Thoracic aorta (tissue), 2 donors: ENCODE results near the gene RSPH10B. TPM values are rescaled to one million over a fixed set of nuclear protein-coding genes. Genes with fewer than 3 reads are reported as not detected.
A peak's percentile ranks its signal among the peaks of the same experiment; 100 is the strongest.
"Not testable (repeated sequence)": the region's sequence is repeated elsewhere in the genome, so short reads cannot be mapped to it uniquely, and the experiment has no call there.

ENCODE experiments used
- ATAC-seq: fragments of 150-250 bp; one replicate; pipeline ENCODE4 v1.8.0; 2017; ENCODE audit warnings: low read depth; ENCODE audit not compliant: insufficient number of reproducible peaks, low FRiP score
- DNase-seq: peaks from one replicate; pipeline ENCODE4 v3.0.0-alpha.2; 2020; ENCODE audit warnings: low spot score
- H3K27ac ChIP-seq, 2 donors: fragments of 200-600 bp; sonication (generic); 1 replicate in 1 of 2; 2 replicates in 1 of 2; pipeline ENCODE4 v1.5.1; 2016; ENCODE audit warnings: mild to moderate bottlenecking in 2 of 2, moderate library complexity in 2 of 2
- H3K27me3 ChIP-seq: fragments of 200-600 bp; sonication (generic); replicated peaks from 2 replicates; pipeline ENCODE4 v1.6.0; 2016; ENCODE audit warnings: mild to moderate bottlenecking; ENCODE audit not compliant: insufficient read depth
- H3K36me3 ChIP-seq: fragments of 200-600 bp; sonication (generic); one replicate; pipeline ENCODE4 v1.5.1; 2016
- H3K4me1 ChIP-seq, 2 donors: fragments of 200-600 bp; sonication (generic); 1 replicate in 1 of 2; 2 replicates in 1 of 2; pipeline versions ENCODE4 v1.5.1 to v1.6.0; 2016; ENCODE audit warnings: low read depth in 2 of 2, mild to moderate bottlenecking in 1 of 2; ENCODE audit not compliant: control insufficient read depth in 1 of 2
- H3K4me3 ChIP-seq: fragments of 200-600 bp; sonication (generic); 2 replicates; pipeline ENCODE4 v1.5.1; 2016; ENCODE audit warnings: mild to moderate bottlenecking
- H3K9me3 ChIP-seq: fragments of 200-600 bp; sonication (generic); 2 replicates; pipeline ENCODE4 v1.5.1; 2016
- CTCF ChIP-seq: fragments of 200-600 bp; sonication (generic); IDR thresholded peaks from one replicate; pipeline ENCODE4 v1.5.1; 2019; ENCODE audit warnings: antibody characterized with exemption
- total RNA-seq, 2 donors: library from RNA; depleted of rRNA; stranded (reverse); fragments of >200 nt; gene quantifications; one replicate each; pipeline versions ENCODE4 v1.1.0 to v1.2.3, GENCODE V29; 2016

Gene RSPH10B
- under 1 TPM in 1 of 2 donors, not detected in 1; 0.14 TPM for total RNA-seq

- not testable (repeated sequence) for H3K27ac ChIP-seq, H3K27me3 ChIP-seq, ATAC-seq, H3K4me1 ChIP-seq, H3K4me3 ChIP-seq, H3K9me3 ChIP-seq, H3K36me3 ChIP-seq, DNase-seq
These were observed at the start of gene RSPH10B for GRCh38 chr7:5970347-5970911. Gene RSPH10B (minus strand): TSS chr7:5970689. CDS start chr7:5967116, 3,573 bp downstream.

DNA sequence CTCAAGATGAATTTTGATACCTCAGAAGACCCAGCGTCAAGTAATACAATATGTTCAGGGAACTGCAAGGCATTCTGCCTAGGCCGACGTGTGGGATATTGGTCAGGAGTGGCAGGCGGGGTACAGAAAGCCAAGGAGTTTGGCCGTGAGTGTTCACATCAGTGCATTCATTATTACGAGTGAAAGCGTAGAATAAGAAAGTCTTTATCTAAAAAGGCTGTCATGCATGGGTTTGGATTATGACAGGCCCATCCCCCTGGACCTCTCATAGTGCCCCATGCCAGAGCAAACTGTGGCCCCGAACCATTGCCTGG is 46.1 kb upstream of the RSPH10B start:
- ATAC-seq = no peak
- peaks cover 0 to 10% of the 10 kb centered on the region in 2 donors for H3K4me1 ChIP-seq
- H3K27me3 ChIP-seq = no peaks in the 10 kb centered on the region
- no peaks in the 10 kb centered on the region for H3K9me3 ChIP-seq
- peaks cover 29% of the 10 kb centered on the region for H3K36me3 ChIP-seq
- H3K27ac ChIP-seq = no peak overlapping the region
- no peak overlapping the region for H3K4me3 ChIP-seq
- TF ChIP-seq CTCF = no peak
- no peak for DNase-seq

GRCh38 chr7:6015917-6016652 is 45.6 kb upstream of the RSPH10B start:
- Histone ChIP-seq H3K27ac (peak overlapping the region; percentile 5 to 21), H3K4me3 (no peak overlapping the region)
- no peak for ATAC-seq

GRCh38 chr7:6012355-6013104 is 42.0 kb upstream of the RSPH10B start:
- Histone ChIP-seq H3K9me3 (no peaks in the 10 kb centered on the region), H3K27me3 (no peaks in the 10 kb centered on the region), H3K4me3 (no peak overlapping the region), H3K27ac (no peak overlapping the region), H3K36me3 (peaks cover 3% of the 10 kb centered on the region), H3K4me1 (peaks cover 9 to 26% of the 10 kb centered on the region in 2 donors)
- no peak for TF ChIP-seq CTCF
- no peak for DNase-seq
- ATAC-seq = no peak

More at GRCh38 chr7:6015917-6016652, 45.6 kb upstream of the RSPH10B start:
- Histone ChIP-seq H3K27me3 (no peaks in the 10 kb centered on the region), H3K36me3 (peaks cover 29% of the 10 kb centered on the region), H3K4me1 (peaks cover 0 to 10% of the 10 kb centered on the region in 2 donors), H3K9me3 (no peaks in the 10 kb centered on the region)
- TF ChIP-seq CTCF = no peak
- DNase-seq = no peak

DNA sequence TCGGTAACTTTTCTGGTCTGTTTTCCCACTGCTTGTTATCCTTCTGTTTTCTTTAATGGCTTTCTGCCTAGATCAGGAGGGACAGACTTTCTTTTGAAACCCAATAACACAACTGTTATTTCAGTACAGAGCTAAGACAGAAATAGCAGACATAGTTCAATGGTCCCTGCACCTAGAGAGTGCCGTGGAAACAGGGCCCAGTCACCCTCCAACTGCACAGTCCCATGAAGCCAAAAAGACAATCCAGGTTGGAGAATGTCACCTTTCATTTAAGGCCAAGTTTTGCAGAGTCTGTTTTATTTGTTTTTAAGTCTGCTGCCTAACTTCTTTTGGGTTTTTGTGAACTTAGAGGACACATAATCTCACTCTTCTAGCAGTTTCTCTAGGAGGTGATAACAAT is 41.1 kb upstream of the RSPH10B start:
- DNase-seq (no peak), ATAC-seq (no peak)
- peaks cover 2% of the 10 kb centered on the region for H3K36me3 ChIP-seq
- H3K4me1 ChIP-seq = peaks cover 9 to 26% of the 10 kb centered on the region in 2 donors
- no peaks in the 10 kb centered on the region for H3K9me3 ChIP-seq
- no peak overlapping the region for H3K4me3 ChIP-seq
- H3K27me3 ChIP-seq = no peaks in the 10 kb centered on the region
- TF ChIP-seq CTCF = no peak
- no peak overlapping the region for H3K27ac ChIP-seq

GRCh38 chr7:6010370-6010769 is 39.9 kb upstream of the RSPH10B start:
- not testable (repeated sequence) for H3K9me3 ChIP-seq, DNase-seq, ATAC-seq, H3K27ac ChIP-seq, H3K36me3 ChIP-seq, H3K27me3 ChIP-seq
- peak overlapping the region; percentile 88 for H3K4me3 ChIP-seq
- H3K4me1 ChIP-seq = peaks cover 9 to 17% of the 10 kb centered on the region in 2 donors
